ENCODE measurements around the gene SORCS2.

SORCS2 gene

DNA sequence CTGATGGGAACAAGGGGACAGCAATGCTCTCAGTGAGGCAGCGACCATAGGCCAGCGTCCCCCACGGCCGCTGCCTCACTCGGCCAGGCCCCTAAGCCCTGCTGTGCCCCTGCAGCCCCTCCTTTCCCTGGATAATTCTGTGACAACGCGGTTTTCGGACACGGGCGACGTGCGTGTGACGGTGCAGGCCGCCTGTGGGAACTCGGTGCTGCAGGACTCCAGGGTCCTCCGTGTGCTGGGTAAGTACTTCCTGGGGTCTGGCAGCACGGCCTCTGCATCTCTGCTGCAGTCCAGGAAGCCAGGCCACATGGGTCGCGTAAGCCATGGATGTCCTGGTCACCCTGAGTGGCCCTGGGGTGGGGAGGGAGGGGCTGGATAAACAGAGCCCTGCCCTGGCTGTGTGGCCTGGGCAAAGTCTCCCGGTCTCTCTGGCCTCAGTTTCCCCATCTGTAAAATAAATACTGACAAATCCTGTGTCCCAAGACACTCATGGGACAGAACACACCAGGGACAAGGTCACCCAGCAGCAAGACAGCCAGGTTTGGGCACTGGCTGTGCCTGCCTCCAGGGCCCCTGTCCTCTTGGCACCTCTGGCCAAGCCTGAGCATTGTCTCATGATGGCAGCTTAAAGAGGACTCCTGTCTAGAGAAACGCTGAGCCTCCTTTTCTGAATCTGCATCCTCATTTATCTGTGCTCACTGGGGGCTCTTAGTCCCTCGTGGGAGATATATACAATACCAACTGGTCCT lies 534.5 kb downstream of the SORCS2 start:
- H3K4me3 ChIP-seq (ENCODE audit: low read depth, low read length) = no peak overlapping the region
- TF ChIP-seq CTCF (IDR thresholded peaks at IDR 0.05; ENCODE audit: insufficient read depth, low read length, missing control alignments) = no peak
- no peak for DNase-seq (ENCODE audit: low read depth, low spot score)
- POLR2A ChIA-PET = no interaction called here
- CTCF ChIA-PET = interaction anchor here (0.7 kb wide), 1 partner anchor 36 kb away, joined by 3 read pairs; no protein-coding TSS in a partner anchor

DNA sequence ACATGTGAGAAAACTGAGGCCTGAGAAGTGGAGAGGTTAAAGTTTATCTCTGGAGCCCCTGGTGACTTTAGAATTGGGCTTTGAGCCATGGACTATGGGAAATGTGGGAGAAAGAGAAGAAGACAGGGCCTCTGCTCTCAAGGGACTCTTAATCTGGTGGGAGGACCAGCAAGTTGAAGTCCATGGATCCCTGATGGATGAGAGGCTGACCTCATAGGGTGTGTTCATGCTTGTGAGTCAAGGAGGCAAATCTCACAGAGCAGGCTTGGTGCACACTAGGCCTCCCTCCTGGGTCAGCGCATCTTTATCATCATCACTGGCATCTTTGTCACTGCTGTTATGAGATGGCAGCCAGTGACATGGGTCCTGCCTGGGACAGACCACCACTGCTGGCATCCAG lies 535.4 kb downstream of the SORCS2 start:
- no peak overlapping the region for H3K4me3 ChIP-seq (ENCODE audit: low read depth, low read length)
- TF ChIP-seq CTCF (IDR thresholded peaks at IDR 0.05; ENCODE audit: insufficient read depth, low read length, missing control alignments) = no peak
- DNase-seq (ENCODE audit: low read depth, low spot score) = no peak
- CTCF ChIA-PET = interaction anchor here (2.0 kb wide), 1 partner anchor 8 kb away, joined by 9 read pairs; no protein-coding TSS in a partner anchor
- POLR2A ChIA-PET = no interaction called here

DNA sequence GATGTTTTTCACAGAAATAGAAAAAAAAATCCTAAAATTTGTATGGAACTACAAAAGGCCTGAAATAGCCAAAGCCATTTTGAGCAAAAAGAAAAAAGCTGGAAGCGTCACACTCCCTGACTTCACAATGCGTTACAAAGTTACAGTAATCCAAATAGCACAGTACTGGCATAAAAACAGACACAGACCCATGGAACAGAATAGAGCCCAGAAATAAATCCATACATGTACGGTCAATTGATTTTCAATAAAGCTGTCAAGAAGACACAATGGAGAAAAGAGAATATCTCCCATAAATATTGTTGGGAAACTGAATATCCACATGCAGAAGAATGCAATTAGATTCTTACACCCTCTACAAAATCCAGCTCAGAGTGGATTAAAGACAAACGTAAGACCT lies 539.1 kb downstream of the SORCS2 start:
- ChIA-PET POLR2A (no interaction called here), CTCF (interaction anchor here (0.9 to 2.8 kb wide), 4 partner anchors 9 to 256 kb away, joined by 3 to 13 read pairs (median 4); no protein-coding TSS in a partner anchor)
- H3K4me3 ChIP-seq (ENCODE audit: low read depth, low read length) = no peak overlapping the region
- no peak for DNase-seq (ENCODE audit: low read depth, low spot score)
- no peak for TF ChIP-seq CTCF (IDR thresholded peaks at IDR 0.05; ENCODE audit: insufficient read depth, low read length, missing control alignments)

- DNase-seq (ENCODE audit: low read depth, low spot score) = no peak
- ChIA-PET CTCF (interaction anchor here (0.9 to 2.8 kb wide), 3 partner anchors 12 to 255 kb away, joined by 3 to 13 read pairs (median 4); no protein-coding TSS in a partner anchor), POLR2A (no interaction called here)
- TF ChIP-seq CTCF (IDR thresholded peaks at IDR 0.05; ENCODE audit: insufficient read depth, low read length, missing control alignments) = no peak
- no peak overlapping the region for H3K4me3 ChIP-seq (ENCODE audit: low read depth, low read length)
These were observed 539.9 kb downstream of the SORCS2 start for GRCh38 chr4:7732263-7732662.

GRCh38 chr4:7733201-7733600 lies 540.9 kb downstream of the SORCS2 start:
- no peak for DNase-seq (ENCODE audit: low read depth, low spot score)
- TF ChIP-seq CTCF (IDR thresholded peaks at IDR 0.05; ENCODE audit: insufficient read depth, low read length, missing control alignments) = no peak
- CTCF ChIA-PET = interaction anchor here (2.8 kb wide), 1 partner anchor 13 kb away, joined by 13 read pairs; no protein-coding TSS in a partner anchor
- no peak overlapping the region for H3K4me3 ChIP-seq (ENCODE audit: low read depth, low read length)
- POLR2A ChIA-PET = no interaction called here

DNA sequence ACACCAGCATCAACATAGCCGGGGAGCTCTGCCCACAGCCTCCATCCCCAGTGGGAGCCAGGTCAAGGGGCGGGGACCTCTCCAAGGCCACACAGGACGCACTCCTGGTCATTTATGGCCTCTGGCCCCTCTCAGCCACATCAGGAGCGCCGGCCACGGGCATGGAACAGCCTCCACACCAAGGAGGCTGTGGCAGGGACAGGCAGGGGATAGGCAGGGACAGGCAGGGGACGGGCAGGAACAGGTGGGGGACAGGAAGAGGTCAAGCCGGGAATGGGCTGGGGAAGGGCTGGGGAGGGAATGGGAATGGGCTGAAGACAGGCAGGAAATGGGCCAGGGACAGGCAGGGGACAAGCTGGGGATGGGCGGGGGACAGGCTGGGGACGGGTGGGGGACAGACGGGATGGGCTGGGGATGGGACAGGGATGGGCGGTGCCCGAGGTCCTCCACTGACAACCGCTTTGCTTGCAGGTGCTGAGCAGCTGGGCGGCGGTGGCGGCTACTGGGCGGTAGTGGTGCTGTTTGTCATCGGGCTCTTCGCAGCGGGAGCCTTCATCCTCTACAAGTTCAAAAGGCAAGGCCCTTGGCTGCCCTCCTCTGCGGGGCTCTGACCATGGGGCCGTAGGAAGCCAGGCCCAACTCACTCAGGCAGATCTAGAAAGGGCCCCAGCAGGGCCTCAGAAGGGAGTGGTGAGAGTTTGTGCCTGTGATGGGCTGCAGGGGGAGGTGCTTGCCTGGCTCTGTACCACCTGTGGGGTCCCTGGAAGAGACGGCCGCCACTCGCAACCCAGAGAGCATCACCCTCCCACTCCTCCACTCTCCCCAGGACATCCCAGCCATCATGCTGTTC lies 541.7 kb downstream of the SORCS2 start:
- POLR2A ChIA-PET = no interaction called here
- H3K4me3 ChIP-seq (ENCODE audit: low read depth, low read length) = no peak overlapping the region
- CTCF ChIA-PET = interaction anchor here (1.2 kb wide), 1 partner anchor 14 kb away, joined by 4 read pairs; no protein-coding TSS in a partner anchor

More for the DNA sequence above, 541.7 kb downstream of the SORCS2 start:
- no peak for DNase-seq (ENCODE audit: low read depth, low spot score)
- no peak for TF ChIP-seq CTCF (IDR thresholded peaks at IDR 0.05; ENCODE audit: insufficient read depth, low read length, missing control alignments)
